Renal cortical epithelial cell (primary cell): ENCODE results near the gene SEBOX. TPM values are rescaled to one million over a fixed set of nuclear protein-coding genes. Genes with fewer than 3 reads are reported as not detected.
A peak's percentile ranks its signal among the peaks of the same experiment; 100 is the strongest.

Experiments used
- DNase-seq: peaks from one replicate; pipeline ENCODE4 v3.0.0-alpha.2; 2011; ENCODE audit warnings: low read depth
- total RNA-seq: library from RNA; depleted of rRNA; stranded (reverse); fragments of >200 nt; gene quantifications from 2 replicates; pipeline ENCODE4 v1.2.3, GENCODE V29; 2014

SEBOX gene, protein sequence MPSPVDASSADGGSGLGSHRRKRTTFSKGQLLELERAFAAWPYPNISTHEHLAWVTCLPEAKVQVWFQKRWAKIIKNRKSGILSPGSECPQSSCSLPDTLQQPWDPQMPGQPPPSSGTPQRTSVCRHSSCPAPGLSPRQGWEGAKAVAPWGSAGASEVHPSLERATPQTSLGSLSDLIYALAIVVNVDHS
- total RNA-seq = not detected in 2 replicates

- DNase-seq = no peak
These were observed at the start of gene SEBOX for GRCh38 chr17:28364665-28365363. Gene SEBOX, minus strand, starts transcription at chr17:28365199. Its CDS starts 48 bp downstream, at chr17:28365151.

DNA sequence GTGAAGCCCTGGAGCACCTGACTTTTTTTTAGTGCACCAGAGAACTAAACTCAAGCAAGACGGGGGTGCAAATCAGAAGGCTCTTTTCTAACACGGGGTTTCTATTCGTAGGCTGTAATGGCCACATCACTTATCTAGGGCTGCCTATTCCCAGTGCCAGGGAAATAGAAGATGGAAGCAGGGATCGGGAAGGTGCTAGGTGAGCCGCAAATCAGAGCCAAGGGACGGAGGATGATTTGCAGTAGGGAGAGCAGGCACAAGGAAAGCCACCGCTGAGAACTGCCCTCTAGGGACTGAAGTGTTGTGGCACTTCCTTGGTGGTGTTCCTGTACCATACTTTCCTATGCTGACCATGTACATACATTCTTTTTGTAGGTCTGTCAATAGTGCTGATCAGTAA is 48.8 kb upstream of the SEBOX start:
- DNase-seq = no peak

DNA sequence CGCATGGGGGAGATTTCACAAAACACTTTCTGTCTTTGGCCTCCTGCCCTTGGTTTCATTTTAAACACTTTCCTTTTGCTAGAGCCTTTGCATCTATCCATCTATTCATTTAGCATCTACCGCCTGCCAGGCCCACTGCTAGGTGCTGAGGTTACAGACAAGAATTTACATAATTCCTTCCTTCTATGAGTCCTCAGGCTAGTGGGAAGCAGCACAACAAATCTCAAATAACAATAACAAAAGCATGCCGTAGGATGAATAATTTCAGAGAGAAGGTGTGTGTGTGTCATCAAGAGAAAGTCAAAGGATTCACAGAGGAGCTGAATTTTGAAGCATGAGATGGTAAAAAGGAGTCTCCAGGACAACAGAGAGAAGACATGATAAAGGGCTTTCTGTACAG is 47.1 kb upstream of the SEBOX start:
- DNase-seq = no peak

DNA sequence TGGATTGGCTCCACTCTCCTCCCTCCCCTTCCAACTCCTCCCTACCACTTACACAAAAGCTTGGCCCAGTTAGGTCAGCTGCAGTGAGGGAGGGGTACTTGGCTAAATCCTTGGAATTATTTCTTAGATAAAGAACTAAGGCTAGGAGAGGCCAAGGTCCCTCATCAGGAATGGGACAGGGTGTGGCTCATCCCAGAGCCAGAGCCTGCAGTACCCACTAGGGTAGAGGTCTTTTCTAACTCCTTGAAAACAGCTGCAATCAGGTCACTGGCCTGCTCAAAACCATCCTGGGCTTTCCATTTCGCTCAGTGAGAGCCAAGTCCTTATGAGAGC is 42.9 kb upstream of the SEBOX start:
- DNase-seq = no peak

GRCh38 chr17:28407130-28407973 is 42.4 kb upstream of the SEBOX start:
- DNase-seq = no peak

GRCh38 chr17:28406473-28406814 is 41.4 kb upstream of the SEBOX start:
- no peak for DNase-seq

DNA sequence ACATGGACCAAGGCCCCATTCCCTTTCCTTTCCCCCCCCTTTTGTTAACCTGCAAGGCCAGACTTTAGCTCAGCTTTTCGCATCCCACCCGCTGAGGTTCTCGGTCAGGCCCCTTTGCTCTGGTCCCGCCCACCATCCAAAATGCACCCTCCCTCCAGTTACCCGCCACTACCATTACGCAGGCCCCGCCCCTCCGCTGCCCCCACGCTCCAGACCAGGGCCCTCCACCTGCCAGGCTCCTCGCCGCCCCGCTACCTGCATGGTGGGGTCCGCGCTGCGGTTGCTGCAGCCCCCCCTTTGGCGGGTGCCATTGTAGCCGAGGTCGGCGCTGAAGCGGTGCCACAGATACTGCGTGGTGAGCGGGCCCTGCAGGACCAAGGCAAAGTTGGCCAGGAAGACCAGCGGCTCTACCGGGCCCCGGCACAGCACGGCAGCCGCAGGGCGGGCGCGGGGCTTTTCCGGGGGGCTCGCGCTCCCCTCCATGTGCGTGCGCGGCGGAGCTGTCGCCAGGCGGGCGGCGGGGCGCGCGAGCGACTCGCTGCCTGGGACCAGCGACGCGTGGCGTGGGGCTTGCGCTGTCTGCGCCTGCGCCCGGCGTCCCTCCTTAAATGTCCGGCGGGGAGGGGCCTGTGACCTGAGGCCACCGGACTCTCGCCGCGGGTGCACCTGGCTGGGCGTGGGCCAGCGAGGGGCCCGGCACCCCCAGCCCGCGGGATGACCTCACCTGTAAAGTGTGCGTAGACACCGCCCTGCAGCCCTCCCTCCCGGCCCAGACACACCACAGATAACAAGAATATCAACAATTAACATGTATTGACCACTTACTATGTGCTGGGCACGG is 40.9 kb upstream of the SEBOX start, which contains the start of gene SLC46A1:
Gene SLC46A1, minus strand, starts transcription at position 581 of the 841 bp plus-strand sequence. Its CDS starts 98 bp downstream, at position 483.
- no peak for DNase-seq

DNA sequence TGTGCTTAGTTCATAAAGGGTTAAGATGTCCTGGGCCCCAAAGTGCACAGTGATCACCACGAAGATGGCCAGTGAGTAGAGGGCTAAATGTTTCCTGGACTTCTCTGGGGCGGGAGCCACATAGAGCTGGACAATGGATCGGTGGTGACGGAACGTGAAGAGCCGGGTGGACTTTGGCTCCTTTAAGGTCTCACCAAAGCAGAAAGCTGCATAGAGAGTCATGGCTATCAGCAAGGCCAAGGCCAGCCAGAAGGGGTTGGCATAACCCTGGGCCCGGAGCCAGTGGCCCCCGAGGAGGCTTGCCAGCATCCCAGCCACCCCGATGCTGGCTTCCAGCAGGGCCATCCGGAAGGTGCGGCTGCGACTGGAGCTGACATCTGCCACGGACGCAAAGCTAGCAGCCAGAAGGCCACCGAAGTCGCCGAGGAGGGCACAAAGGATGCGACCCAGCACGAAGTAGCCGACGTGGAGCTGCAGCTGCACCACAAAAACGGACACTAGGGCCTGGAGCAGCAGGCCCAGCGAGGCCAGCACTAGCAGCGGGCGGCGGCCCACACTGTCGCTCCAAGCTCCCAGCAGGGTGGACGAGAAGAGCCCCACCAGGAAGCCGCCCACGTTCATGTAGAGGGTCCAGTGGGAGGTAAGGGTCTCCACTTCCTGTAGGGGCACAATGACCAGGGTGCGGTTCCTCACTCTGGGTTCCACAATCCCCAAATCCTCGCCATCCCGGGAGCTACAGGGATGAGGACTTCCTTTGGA is 40.0 kb upstream of the SEBOX start:
- DNase-seq = no peak

GRCh38 chr17:28404461-28404811 is 39.4 kb upstream of the SEBOX start:
- DNase-seq = no peak

DNA sequence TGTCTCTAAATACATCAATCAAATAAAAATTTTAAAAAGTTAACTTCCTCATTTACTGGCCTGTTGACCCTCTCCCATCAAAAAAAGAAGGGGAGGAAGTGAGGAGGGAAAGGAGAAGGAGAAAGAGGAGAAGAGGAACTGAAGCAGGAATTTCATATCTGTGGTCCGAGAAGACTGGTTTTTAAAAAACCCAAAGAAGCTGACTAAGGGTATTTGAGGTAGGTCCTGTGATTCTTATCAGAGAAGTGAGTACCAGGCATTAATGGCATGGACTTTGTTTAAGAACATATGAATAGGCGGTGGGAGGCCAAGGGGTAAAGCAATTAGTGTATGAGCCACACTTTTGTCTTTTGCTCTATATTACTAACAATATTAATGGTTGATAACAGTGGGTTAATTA is 39.0 kb upstream of the SEBOX start:
- no peak for DNase-seq

DNA sequence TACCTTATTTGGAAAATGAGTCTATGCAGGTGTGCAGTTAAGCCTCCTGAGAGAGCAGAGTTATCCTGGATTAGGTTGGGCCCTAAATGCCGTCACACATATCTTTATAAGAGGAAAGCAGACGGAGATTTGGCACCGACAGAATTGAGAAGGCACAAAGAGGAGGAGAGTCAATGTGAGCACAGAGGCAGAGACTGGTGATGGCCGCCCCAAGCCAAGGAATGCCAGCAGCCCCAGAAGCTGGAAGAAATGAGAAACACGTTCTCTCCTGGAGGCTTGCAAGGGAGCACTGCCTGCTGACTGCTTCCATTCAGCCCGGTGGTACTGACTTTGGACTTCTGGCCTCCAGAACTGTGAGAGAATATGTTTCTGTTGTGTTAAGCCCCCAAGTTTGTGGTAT is 37.8 kb upstream of the SEBOX start:
- no peak for DNase-seq

DNA sequence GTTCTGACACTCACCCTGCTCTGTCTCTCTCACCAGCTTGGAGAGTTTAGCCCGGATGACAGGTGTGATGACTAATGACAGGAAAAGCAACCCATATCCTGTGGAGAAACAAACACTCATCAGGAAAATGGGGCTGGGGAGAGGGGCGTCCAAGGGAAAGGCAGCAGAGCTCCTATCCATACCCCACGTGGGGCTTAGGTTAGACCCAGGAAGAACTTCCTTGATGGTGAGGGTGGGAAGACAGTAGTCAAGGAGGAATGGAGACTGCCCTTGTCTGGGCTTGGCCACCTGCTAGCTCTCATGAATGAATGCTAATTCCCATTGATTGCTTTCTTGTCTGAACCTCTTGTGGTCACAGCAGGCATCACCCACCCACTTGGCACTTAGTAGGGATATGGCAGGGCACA is 37.2 kb upstream of the SEBOX start:
- DNase-seq = no peak

DNA sequence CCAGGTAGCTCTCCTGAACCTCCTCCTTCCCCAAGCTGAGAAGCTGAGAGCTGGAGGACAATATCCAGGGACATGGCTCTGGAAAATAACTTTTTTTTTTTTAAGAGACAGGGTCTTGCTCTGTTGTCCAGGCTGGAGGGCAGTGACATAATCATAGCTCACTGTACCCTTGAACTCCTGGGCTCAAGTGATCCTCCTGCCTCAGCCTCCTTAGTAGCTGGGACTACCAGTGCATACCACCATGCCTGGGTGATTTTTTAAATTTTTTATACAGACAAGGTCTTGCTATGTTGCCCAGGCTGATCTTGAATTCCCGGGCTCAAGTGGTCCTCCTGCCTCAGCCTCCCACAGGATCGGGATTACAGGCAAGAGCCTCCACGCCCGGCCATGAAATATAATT is 34.8 kb upstream of the SEBOX start:
- no peak for DNase-seq

DNA sequence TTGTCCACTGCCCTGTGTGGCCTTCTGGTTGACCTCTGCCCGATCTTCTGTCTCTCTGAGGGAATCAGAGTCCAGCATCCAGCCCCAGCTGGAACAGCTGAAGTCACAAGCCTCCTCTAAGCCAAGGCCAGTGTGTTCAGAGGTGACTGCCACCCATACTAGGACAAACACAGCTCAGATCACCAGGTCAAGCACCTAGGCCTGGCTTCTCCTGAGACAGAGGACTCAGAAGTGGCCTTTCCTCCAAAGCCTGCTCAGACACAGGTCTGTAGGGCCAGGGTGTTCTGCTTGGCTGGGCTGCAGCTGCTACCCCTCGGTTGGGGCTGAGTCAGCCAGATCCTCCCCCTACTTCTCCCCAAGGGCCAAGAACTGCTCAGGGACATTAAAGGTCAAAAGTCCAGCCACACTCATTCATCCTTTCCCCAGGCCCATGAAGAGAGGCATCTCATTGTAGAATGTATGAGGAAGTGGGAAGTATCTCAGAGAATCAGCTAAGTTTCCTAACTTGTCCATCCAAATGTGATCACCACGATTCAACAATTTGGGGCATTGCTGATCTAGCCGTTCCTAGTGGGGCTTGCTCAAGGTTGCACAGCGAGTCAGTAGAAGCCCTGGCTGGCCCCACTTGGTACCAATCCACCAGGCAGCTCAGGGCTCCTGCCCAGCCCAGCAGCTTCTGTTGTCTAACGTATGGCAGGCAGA is 33.4 kb upstream of the SEBOX start:
- peak; percentile 77 for DNase-seq

DNA sequence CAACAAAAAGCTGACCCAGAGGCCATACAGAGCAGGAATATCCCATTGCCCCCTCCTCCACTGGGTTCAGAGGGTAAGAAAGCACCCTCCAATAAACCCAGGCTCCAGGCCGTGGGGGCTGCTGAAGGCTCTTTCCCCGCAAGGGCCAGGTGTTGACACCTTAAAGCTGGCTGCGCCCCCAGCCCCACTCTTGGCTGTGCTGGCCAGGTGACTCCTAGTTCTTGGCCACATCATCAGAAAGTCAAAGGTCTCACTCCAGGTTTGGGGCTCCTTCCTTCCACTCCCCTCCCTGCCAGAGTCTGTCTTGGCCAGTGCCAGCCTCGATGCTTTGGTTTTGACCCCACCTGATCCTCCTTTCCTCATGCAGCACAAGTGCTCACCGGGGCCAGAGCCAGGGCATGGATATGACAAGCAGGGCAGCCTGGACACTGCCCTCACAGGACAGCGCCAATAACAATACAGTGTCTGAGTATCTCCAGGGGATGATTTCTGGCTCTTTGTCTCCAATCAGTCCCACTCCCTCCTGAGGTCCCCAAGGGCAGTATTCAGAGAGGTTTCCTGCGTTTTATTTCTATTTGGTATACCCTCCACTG is 32.8 kb upstream of the SEBOX start:
- no peak for DNase-seq

GRCh38 chr17:28397275-28397674 is 32.3 kb upstream of the SEBOX start:
- DNase-seq = no peak

DNA sequence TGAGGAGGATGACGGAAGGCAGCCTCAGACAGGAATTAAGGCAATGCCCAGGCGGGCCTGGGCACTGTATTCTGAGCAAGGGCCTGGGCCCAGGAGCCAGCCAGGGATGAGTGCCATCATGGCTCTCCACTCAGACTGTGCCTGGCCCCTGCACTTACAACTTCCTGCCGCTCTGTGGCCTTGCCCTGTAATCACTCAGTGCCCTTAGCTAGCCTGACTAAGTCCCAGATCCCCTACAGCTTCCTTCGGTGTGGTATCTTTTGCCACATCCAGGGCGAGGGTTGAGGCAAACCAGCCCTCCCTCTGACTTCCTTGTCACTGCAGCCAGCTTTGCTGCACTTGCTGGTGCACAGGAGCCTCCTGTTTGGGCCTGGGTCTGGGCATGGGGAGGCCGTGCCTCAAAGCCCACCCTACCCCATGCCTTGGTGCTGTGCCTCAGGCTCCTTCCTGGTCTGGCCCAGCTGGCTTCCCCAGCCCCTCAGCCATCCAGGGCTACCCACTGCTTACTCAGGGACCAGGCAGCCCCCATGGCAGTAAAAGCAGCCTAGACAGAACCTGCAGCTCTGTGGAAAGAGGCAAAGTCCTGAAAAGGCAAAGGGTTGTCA is 31.7 kb upstream of the SEBOX start:
- no peak for DNase-seq

DNA sequence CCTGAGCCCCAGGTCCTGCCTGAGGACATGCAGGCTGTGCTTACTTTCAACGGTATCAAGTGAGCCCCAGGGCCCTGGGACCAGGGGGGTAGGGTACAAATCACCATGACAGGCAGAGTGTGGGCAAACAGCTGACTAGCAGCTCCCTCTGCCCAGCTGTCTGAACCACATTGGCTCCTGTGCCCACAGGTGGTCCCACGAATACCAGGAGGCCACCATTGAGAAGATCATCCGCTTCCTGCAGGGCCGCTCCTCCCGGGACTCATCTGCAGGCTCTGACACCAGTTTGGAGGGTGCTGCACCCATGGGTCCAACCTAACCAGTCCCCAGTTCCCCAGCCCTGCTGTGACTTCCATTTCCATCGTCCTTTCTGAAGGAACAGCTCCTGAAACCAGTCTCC is 31.0 kb upstream of the SEBOX start:
- DNase-seq = no peak

GRCh38 chr17:28395426-28395825 is 30.4 kb upstream of the SEBOX start:
- DNase-seq = no peak
